ENCODE measurements around the gene C1QC.
"Not testable (repeated sequence)": the region's sequence is repeated elsewhere in the genome, so short reads cannot be mapped to it uniquely, and the experiment has no call there.

GRCh38 chr1:22668840-22669239 is 25.4 kb downstream of the C1QC start:
- TF ChIP-seq, protein P1, sequence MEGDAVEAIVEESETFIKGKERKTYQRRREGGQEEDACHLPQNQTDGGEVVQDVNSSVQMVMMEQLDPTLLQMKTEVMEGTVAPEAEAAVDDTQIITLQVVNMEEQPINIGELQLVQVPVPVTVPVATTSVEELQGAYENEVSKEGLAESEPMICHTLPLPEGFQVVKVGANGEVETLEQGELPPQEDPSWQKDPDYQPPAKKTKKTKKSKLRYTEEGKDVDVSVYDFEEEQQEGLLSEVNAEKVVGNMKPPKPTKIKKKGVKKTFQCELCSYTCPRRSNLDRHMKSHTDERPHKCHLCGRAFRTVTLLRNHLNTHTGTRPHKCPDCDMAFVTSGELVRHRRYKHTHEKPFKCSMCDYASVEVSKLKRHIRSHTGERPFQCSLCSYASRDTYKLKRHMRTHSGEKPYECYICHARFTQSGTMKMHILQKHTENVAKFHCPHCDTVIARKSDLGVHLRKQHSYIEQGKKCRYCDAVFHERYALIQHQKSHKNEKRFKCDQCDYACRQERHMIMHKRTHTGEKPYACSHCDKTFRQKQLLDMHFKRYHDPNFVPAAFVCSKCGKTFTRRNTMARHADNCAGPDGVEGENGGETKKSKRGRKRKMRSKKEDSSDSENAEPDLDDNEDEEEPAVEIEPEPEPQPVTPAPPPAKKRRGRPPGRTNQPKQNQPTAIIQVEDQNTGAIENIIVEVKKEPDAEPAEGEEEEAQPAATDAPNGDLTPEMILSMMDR (IDR thresholded peaks at IDR 0.05; ENCODE audit: low read depth, low read length), result not testable (repeated sequence)
- not testable (repeated sequence) for TF ChIP-seq EZH2phosphoT487 (IDR thresholded peaks at IDR 0.05; ENCODE audit: low read depth)
